ENCODE measurements around the gene DDX52.

Gene DDX52

GRCh38 chr17:37671824-37672547 lies 28.7 kb upstream of the DDX52 start:
- no peaks in the 10 kb centered on the region for H3K79me2 ChIP-seq (ENCODE audit: low read length)
- no peak overlapping the region for H3K27ac ChIP-seq (ENCODE audit: low read length)
- H3K9me3 ChIP-seq (ENCODE audit: insufficient read depth, low read length), result no peaks in the 10 kb centered on the region
- no peak overlapping the region for H3K9ac ChIP-seq (ENCODE audit: low read length)
- no peaks in the 10 kb centered on the region for H3K4me1 ChIP-seq (ENCODE audit: low read length)
- H2AFZ ChIP-seq (ENCODE audit: low read depth, low read length), result no peak overlapping the region
- no peak overlapping the region for H3K4me2 ChIP-seq (ENCODE audit: low read length)
- 0 out of 2 replicates have a peak, but pooled peaks cover 6% of the 10 kb centered on the region for H3K27me3 ChIP-seq (ENCODE audit: low read depth, low read length)
- no peak overlapping the region for H3K4me3 ChIP-seq (ENCODE audit: low read length)
- H3K36me3 ChIP-seq (replicated peaks; ENCODE audit: low read depth, low read length), result no peaks in the 10 kb centered on the region
- no peaks in the 10 kb centered on the region for H4K20me1 ChIP-seq (ENCODE audit: insufficient read depth, low read length)
- TF ChIP-seq EZH2phosphoT487 (IDR thresholded peaks at IDR 0.05; ENCODE audit: low read depth), result no peak
- TF ChIP-seq, protein P1, sequence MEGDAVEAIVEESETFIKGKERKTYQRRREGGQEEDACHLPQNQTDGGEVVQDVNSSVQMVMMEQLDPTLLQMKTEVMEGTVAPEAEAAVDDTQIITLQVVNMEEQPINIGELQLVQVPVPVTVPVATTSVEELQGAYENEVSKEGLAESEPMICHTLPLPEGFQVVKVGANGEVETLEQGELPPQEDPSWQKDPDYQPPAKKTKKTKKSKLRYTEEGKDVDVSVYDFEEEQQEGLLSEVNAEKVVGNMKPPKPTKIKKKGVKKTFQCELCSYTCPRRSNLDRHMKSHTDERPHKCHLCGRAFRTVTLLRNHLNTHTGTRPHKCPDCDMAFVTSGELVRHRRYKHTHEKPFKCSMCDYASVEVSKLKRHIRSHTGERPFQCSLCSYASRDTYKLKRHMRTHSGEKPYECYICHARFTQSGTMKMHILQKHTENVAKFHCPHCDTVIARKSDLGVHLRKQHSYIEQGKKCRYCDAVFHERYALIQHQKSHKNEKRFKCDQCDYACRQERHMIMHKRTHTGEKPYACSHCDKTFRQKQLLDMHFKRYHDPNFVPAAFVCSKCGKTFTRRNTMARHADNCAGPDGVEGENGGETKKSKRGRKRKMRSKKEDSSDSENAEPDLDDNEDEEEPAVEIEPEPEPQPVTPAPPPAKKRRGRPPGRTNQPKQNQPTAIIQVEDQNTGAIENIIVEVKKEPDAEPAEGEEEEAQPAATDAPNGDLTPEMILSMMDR (IDR thresholded peaks at IDR 0.05; ENCODE audit: low read depth, low read length), result no peak

DNA sequence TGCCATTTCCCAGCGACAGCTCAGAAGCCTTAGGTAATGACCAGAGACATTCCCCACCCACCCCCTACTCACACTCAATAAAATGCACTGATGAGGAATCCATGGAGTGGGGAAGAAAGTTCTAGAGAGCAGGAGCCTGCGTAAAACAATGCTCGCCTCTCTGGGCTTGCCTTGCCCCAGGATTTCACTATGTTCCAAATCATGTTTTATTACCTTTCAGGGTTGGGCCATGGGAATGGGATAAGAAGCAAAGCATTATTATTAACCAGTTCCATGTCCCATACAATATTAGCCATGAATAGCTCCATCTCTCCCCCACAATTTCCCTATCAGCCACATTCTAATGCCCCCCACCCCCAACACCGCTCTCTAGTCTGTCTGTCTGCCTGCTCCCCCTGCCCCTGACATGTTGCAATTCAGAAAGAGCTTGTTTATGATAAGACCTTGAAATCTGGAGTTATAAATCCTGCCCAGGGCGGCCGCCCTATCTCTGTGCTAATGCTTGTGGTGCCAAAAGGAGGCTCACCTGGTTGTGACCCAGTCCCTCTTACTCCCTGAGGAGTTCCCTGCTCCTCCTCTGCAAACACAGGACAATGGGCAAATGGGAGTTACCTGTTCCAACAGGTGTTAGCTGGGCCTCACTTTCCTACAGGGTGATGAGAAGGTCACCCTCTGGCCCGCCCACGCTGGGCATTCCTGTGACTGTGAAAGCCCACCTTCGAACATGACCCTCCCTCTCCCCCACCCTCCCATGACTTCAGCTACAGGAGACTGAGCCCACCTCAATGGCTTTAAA lies 28.0 kb upstream of the DDX52 start:
- H3K4me1 ChIP-seq (ENCODE audit: low read length), result no peaks in the 10 kb centered on the region
- H3K79me2 ChIP-seq (ENCODE audit: low read length), result no peaks in the 10 kb centered on the region
- no peaks in the 10 kb centered on the region for H4K20me1 ChIP-seq (ENCODE audit: insufficient read depth, low read length)
- 0 out of 2 replicates have a peak, but pooled peaks cover 6% of the 10 kb centered on the region for H3K27me3 ChIP-seq (ENCODE audit: low read depth, low read length)
- H3K36me3 ChIP-seq (replicated peaks; ENCODE audit: low read depth, low read length), result no peaks in the 10 kb centered on the region
- H3K9ac ChIP-seq (ENCODE audit: low read length), result no peak overlapping the region
- H3K9me3 ChIP-seq (ENCODE audit: insufficient read depth, low read length), result no peaks in the 10 kb centered on the region
- H3K4me2 ChIP-seq (ENCODE audit: low read length), result no peak overlapping the region
- H3K4me3 ChIP-seq (ENCODE audit: low read length), result no peak overlapping the region
- H3K27ac ChIP-seq (ENCODE audit: low read length), result no peak overlapping the region
- no peak for TF ChIP-seq EZH2phosphoT487 (IDR thresholded peaks at IDR 0.05; ENCODE audit: low read depth)
- TF ChIP-seq, protein P1 (IDR thresholded peaks at IDR 0.05; ENCODE audit: low read depth, low read length), result no peak
- H2AFZ ChIP-seq (ENCODE audit: low read depth, low read length), result no peak overlapping the region

GRCh38 chr17:37667039-37667438 lies 23.8 kb upstream of the DDX52 start:
- Histone ChIP-seq H3K27me3 (ENCODE audit: low read depth, low read length) (0 out of 2 replicates have a peak, but pooled peaks cover 6% of the 10 kb centered on the region), H3K9me3 (ENCODE audit: insufficient read depth, low read length) (no peaks in the 10 kb centered on the region), H4K20me1 (ENCODE audit: insufficient read depth, low read length) (no peaks in the 10 kb centered on the region), H3K79me2 (ENCODE audit: low read length) (no peaks in the 10 kb centered on the region), H2AFZ (ENCODE audit: low read depth, low read length) (no peak overlapping the region), H3K36me3 (replicated peaks; ENCODE audit: low read depth, low read length) (no peaks in the 10 kb centered on the region), H3K27ac (ENCODE audit: low read length) (no peak overlapping the region), H3K9ac (ENCODE audit: low read length) (no peak overlapping the region), H3K4me2 (ENCODE audit: low read length) (no peak overlapping the region), H3K4me3 (ENCODE audit: low read length) (no peak overlapping the region), H3K4me1 (ENCODE audit: low read length) (no peaks in the 10 kb centered on the region)
- no peak for TF ChIP-seq EZH2phosphoT487 (IDR thresholded peaks at IDR 0.05; ENCODE audit: low read depth)
- TF ChIP-seq, protein P1 (IDR thresholded peaks at IDR 0.05; ENCODE audit: low read depth, low read length), result no peak

GRCh38 chr17:37664214-37664613 lies 21.0 kb upstream of the DDX52 start:
- Histone ChIP-seq H4K20me1 (ENCODE audit: insufficient read depth, low read length) (no peaks in the 10 kb centered on the region), H3K4me1 (ENCODE audit: low read length) (no peaks in the 10 kb centered on the region), H3K27ac (ENCODE audit: low read length) (no peak overlapping the region), H3K79me2 (ENCODE audit: low read length) (no peaks in the 10 kb centered on the region), H2AFZ (ENCODE audit: low read depth, low read length) (no peak overlapping the region), H3K9me3 (ENCODE audit: insufficient read depth, low read length) (no peaks in the 10 kb centered on the region), H3K36me3 (replicated peaks; ENCODE audit: low read depth, low read length) (no peaks in the 10 kb centered on the region), H3K27me3 (ENCODE audit: low read depth, low read length) (0 out of 2 replicates have a peak, but pooled peaks cover 6% of the 10 kb centered on the region), H3K9ac (ENCODE audit: low read length) (no peak overlapping the region), H3K4me3 (ENCODE audit: low read length) (no peak overlapping the region), H3K4me2 (ENCODE audit: low read length) (no peak overlapping the region)
- no peak for TF ChIP-seq EZH2phosphoT487 (IDR thresholded peaks at IDR 0.05; ENCODE audit: low read depth)
- TF ChIP-seq, protein P1 (IDR thresholded peaks at IDR 0.05; ENCODE audit: low read depth, low read length), result no peak

All from OCI-LY3 (cell line).